NOMO-1 treated with dmso at 0.1 percent for 144 hours (cell line): ENCODE measurements around the gene TNFSF9.
"Not testable (repeated sequence)": the region's sequence is repeated elsewhere in the genome, so short reads cannot be mapped to it uniquely, and the experiment has no call there.

Source experiments
- DNase-seq: peaks from one replicate; lab custom pipeline; 2025; ENCODE audit not compliant: unreplicated experiment; lab: John Stamatoyannopoulos, UW

Gene TNFSF9

DNA sequence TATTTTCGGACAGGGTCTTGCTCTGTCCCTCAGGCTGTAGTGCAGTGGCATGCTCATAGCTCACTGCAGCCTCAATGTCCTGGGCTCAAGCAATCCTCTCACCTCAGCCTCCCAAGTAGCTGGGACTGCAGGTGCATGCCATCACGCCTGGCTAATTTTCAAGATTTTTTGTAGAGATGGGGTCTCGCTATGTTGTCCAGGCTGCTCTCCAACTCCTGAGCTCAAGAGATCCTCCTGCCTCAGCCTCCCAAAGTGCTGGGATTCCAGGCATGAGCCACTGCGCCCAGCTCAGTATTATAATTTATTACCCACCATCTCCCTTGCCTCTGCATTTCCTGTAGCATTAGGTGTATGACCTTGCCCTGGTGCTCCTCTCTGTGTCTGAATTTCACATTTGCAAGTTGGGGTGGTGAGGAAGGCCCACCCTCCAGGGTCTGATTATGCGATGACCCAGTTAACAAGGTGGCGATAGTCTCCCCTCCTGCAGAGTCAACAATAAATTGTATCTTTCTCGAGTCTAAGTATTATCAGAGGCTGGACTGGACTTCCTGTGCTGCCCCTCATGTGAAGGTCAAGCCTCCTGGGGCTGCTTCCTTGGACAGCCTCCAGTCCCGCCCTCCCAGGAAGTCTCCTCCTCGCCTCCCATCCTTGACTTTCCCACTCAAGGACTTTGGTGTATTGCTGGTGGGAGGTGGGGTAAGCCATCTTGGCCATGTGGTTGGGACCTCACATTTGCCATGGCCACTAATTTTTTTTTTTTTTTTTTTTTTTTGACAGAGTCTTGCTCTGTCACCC is 27.2 kb upstream of the TNFSF9 start:
- DNase-seq = no peak

DNA sequence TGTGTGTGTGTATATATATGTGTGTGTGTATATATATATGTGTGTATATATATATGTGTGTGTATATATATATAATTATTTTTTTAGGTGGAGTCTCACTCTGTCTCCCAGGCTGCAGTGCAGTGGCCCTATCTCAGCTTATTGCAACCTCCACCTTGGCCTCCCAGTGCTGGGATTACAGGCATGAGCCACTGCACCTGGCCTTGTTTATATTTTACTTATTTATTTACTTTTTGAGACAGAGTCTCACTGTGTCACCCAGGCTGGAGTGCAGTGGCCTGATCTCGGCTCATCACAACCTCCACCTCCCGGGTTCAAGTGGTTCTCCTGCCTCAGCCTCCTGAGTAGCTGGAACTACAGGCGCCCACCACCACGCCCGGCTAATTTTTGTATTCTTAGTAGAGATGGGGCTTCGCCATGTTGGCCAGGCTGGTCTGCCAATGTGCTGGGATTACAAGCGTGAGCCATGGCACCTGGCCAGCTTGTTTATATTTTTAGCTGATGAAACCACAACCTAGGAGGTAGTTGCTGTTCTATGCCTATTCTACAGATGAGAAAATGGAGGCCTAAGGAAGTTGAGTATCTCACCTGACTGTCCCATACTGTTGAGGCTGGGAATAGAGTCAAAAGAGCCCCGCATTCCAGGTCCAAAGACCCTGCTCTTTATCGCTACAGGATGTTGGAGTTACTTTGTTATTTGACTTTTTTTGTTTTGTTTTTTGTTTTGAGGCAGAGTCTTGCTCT is 22.6 kb upstream of the TNFSF9 start:
- DNase-seq = not testable (repeated sequence)

DNA sequence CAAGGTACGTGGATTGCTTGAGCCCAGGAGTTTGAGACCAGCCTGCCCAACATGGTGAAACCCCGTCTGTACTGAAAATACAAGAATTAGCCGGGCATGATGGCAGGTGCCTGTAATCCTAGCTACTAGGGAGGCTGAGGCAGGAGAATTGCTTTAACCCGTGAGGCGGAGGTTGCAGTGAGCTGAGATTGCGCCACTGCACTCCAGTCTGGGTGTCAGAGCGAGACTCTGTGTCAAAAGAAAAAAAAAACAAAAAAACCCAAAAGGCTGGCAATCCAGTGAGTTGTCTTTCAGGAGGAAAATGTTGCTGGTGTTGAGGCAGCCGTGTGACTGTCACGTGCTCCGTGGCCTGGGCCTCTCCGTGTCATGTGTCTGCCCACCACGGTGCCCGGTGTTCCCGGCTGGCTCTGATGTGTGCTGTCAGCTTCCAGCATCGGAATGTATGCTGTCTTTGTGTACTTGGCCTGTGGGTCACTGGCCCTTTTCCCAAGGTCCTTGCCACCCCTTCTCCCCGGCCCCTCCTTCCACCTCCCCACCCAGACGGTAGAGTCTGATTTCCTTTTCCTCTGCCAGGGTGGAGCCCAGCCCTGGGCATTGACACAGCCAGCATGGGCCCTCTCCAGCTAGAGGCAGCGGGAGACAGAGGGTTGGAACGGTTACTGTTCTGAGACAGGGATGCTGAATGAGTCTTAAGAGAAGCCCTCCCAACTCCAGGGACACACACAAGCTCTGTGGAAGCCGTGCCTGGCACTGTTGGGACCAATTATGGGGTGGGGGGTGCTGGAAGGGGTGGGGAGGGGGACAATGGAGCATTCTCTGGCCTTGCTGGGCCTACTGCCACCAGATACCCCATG is 21.5 kb upstream of the TNFSF9 start:
- no peak for DNase-seq

DNA sequence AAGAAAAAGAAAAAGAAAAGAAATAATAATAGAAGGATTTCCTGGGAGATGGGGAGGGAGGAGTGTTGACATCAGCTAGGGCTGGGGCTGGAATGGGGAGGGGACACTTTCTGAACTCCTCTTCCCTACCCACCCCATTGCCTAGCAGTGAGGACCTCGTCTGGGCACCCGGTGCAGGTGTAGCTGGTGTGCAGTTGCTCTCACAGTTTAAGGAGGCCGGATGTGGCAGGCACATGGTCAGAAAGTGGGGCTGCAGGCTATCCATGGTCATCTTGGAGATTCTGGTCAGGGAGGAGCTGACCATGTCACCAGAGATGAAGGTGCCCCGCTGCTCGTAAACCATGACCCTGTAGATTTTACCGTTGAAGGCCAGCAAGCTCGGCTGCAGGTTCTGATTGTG is 20.2 kb upstream of the TNFSF9 start:
- no peak for DNase-seq

DNA sequence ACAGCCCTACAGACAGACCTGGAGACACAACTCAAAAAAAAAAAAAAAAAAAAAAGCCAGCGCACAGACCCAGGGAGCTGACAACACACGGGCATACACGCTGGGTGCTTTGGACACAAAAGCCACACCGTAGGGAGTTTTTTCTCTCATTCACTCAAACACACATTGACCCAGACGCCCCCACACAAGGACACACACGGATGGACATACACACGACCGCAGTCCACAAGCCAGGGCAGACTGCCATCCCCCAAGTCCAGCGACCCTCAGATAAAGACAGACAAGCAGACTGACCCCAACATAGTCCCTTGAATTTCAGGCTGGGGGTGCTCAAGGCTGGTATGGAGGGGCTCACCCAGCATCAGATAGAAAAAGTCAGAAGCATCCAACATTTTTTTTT is 16.7 kb upstream of the TNFSF9 start:
- no peak for DNase-seq

DNA sequence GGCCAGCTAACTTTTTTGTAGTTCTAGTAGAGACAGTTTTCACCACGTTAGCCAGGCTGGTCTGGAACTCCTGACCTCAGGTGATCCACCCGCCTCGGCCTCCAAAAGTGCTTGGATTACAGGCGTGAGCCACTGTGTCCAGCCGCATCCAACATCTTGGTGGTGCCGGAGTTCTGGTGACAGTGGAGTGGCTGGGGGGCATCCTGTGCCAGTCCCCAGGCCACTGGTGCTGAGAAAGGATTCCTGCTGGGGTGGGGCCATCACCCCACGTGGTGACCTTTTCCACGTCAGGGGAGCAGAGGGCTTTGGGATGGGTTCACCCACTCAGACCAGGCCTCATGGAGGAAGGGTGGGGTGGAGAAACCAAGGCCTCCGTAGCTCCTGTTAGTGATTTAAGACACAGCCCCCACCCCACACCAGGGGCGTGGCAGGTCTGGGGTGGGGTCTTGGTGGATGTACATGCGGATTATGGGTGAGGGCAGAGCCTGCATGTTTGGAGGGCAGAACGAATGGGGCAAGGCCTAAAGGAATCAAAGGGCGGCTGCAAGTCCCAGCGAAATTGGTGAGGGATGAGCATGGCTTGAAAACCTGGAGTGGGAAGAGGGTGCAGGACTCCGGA is 15.8 kb upstream of the TNFSF9 start:
- DNase-seq = no peak

DNA sequence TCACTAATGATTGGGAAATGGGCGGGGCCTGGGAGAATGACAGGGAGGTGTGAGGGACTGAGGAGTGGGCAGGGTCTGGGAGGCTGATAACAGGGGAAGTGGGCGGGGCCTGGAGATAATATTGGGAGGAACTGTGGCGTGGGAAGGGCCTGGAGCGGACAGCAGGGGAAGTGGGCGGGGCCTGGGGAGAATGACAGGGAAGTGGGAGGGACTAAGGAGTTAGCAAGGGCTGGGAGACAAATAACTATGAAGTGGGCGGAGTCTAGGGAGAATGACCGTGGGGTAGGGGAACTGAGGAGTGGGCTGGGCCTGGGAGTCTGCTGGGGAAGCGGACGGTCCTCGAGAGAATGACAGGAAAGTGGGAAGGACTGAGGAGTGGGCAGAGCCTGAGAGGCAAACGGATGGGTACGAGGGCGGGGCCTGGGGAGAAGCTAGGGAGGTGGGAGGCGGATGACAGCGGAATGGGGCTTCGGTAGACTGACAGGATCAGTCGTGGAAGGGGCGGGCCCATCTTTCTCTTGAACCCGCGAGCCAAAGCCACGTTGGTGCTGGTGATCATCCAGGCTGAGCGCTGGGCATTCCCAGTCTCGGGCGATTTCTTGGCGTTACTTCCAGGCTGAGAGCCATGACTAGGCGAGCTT is 14.7 kb upstream of the TNFSF9 start:
- peak; percentile 96 for DNase-seq

DNA sequence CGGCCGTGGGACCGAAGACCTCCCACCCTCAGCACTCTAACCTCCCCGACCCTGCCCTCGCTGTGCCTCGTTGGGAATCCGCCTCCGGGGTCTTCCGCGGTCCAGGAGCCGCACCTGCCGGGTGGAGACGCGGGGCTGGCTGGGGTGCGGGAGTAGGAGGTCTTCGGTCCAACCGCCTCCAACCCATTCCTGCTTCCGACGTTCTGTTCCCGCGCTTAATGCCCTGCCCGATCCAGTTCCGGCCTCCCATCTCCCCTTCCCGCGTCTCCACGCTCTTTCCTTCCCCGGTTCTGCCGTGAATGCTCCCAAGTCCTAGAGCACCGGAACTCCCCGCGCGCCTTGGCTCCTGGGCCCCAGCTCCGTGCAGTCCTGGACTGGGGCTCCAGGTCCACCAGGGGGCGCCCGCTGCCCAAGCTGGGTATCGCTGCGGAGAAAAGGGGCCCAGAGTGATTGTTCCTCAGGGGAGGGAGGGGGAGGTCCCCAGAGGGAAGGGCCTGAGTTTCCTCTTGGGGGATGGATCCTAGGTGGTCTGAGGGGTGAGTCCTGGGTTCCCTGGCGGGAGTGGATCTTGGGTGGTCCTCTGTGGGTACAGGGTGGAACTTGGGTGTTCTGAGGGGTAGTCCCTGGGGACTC is 14.1 kb upstream of the TNFSF9 start:
- peak; percentile 82 for DNase-seq

DNA sequence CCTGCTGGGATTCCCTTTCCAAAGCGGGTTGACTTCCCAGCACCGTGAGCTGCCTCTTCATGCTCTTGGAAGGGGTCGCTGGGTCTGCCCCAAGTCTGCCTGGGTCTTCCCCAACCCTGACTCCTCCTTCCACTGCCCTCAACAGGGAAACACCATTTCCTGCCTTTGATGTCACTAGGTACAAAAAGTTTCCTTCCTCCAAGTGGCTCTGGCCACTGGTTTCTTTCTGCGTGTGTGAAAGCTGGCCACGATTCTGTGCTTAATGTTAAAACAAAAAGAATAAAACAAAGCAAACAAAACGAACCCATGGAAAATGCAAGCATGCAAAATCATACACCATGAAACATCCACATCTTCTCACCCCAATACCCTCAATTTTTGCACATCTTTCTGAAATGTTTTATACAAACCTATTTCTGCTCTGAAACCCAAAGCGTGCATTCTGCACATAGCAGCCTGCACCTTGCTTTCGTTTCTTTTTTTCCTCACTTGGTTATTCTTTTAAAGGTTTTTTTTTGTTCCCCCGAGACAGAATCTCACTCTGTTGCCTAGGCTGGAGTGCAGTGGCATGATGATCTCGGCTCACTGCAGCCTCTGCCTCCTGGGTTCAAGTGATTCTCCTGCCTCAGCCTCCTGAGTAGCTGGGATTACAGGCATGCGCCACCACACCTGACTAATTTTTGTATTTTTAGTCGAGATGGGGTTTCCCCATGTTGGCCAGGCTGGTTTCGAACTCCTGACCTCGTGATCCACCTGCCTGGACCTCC is 12.5 kb upstream of the TNFSF9 start:
- peak; percentile 36 for DNase-seq

DNA sequence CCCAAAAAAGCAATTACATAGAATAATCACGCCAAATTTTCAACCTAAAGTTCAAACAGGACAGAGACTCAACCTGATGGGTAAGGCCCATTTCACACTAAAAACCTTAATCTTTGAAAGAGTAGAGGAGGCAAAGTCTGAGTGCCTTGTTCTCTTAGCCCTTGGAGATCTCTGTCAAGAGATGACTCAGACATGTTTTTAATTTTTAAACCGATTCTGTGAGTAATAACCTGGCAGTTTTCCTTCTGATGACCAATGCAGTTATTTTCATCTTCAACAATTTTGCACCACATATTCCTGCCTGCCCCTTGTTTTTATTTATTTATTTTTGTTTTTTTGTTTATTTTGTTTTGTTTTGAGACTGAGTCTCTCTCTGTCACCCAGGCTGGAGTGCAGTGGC is 11.5 kb upstream of the TNFSF9 start:
- no peak for DNase-seq

DNA sequence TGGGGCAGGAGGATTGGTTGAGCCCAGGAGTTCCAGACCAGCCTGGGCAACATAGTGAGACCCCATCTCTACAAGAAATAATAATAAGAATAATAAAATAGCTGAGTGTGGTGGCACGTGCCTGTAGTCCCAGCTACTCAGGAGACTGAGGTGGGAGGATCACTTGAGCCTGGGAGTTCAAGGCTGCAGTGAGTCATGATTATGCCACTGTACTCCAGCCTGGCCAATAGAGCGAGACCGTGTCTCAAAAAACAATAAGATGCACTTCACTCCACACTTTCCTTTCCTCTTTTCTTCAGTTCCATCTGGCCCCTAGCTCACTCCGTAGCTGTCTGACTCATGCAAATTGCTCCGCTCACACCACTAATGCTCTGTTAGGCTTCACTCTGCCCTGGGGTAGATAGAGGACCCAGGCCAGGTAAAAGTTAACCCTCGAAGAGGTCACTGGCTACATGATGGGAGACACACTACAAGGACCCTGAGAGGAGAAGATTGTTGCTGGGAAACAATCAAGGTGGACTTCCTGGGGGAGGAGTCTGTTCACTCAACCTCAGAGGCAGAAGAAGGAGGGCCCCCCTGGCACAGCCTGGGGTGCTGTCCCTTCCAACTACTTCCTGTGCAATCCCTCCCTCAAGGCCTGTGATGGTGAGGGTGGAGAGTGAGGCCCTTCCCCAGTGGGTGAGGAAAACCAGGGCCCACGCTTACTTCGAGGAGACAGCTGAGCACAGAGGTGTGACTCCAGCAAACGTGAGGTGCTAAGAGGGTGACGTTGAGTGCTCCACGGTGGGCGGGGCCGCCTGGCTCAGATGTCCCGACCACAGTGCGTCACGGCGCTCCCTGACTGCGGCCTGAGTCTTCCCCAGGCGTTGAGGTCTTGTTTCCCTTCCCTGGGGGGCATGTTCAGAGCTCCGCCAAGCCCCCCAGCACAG is 8.8 kb upstream of the TNFSF9 start:
- DNase-seq = peak; percentile 94

DNA sequence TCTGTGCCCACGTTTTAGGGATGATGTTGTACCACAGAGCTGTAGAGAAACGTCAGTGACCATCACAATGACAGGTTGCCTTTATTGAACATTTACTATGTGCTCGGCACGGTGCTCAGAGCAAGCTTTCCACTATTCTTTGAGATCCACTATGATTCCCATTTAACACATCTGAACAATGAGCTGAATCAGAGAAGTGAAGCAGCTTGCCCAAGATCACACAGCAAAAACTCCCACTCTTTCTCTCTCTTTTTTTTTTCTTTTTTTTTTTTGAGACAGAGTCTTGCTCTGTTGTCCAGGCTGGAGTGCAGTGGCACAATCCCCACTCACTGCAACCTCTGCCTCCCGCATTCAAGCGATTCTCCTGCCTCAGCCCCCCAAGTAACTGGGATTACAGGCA is 8.1 kb upstream of the TNFSF9 start:
- DNase-seq = no peak

DNA sequence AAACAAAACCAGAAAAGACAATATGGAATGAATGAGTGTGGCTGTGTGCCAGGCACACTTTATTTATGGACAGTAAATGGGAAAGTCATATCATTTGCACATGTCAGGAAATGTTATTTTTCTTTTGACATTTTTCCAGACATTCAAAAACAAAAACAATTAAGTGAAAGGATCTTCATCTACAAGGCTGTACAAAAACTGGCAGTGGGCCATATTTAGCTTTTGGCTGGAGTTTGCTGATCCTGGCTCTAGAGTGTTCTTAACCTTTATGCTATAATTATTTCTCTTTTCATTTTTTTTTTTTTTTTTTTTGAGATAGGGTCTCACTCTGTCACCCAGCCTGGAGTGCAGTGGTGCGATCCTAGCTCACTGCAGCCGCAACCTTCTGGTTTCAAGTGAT is 6.5 kb upstream of the TNFSF9 start:
- no peak for DNase-seq

DNA sequence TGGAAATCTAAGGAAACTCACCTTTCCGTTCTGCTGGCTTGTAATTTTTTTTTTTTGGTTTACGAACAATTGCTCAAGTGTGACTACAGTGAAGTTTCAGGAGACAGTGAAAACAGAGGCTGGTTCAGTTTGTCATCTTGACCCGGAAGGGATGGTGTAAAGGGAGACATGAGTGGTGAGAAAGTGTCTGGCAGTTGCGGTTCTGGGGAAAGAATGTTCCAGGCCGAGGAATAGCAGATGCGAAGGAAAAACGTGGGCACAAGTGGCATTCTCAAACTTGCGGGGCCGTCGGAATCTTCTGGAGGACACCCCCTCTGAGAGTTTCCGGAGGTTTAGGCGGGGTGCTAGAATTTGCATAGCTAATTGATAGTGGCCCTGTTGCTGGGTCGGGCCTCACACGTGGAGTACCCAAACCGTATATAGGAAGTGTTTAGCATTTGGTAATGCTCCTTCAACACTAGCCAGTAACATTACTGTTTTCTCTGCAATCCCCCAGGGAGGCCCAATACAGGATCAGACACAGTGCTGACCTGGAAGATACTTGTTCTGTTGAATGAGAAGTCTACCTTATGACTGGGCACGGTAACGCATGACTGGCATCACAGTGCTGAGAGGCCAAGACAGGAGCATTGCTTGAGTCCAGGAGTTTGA is 2.8 kb upstream of the TNFSF9 start:
- DNase-seq = peak; percentile 76

DNA sequence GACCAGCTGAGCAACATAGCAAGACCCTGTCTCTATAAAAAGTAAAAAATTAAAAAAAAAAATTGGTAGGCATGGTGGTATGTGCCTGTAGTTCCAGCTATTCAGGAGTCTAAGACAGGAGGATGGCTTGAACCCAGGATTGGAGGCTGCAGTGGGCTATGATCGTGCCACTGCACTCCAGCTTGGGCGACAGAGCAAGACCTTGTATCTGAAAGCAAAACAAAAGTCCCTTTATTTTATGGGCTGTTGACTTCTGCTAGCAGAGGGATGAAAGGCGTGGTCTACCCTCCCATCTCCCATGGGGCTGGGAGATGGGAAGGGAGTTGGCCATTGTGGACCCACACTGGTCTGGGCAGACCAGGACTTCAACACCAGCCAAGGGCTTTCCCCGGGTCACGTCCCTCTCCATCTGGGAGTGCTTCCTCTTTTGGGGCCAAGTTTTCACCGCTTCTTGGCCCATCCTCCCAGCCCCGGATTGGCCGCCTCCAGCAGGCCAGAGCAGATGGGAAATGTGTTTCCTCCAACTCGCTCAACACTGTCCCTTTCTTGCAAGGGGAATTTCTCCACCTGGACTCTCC is 2.2 kb upstream of the TNFSF9 start:
- DNase-seq = peak; percentile 75

DNA sequence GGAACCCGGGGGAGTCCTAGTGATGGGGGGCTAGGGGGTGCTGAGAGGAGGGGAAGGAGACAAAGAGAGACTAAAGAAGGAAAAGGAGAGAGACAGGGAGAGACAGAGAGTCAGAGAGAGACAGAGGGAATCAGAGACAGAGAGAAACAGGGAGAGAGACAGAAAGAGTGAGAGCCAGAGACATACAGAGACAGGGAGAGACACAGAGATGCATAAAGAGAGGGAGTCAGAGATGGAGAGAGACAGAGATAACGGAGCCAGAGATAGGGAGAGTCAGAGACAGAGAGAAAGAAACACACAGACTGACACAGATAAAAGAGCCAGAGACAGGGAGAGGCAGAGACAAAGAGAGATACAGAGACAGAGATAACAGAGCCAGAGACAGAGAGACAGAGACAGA is 1.5 kb upstream of the TNFSF9 start:
- no peak for DNase-seq

DNA sequence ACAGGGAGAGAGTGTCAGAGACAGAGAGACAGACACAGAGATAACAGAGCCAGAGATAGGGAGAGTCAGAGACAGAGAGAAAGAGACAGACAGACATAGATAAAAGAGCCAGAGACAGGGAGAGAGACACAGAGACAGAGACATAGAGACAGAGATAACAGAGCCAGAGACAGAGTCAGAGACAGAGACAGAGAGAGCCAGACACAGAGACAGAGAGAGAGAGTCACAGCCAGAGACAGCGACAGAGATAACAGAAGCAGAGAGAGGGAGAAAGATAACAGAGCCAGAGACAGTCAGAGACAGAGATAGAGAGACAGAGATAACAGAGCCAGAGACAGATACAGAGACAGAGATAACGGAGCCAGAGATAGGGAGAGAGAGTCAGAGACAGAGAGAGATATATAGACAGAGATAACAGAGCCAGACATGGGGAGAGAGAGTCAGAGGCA is 865 bp upstream of the TNFSF9 start:
- no peak for DNase-seq
